Activated CD4-positive, alpha-beta T cell treated with anti-CD3 and anti-CD28 coated beads, Interleukin-2, amount 10 ng/mL, durations not matched to agents 7 days and 5 days (primary cell): ENCODE measurements around the gene PSORS1C2. TPM values are rescaled to one million over a fixed set of nuclear protein-coding genes. Genes with fewer than 3 reads are reported as not detected.
"Not testable (repeated sequence)": the region's sequence is repeated elsewhere in the genome, so short reads cannot be mapped to it uniquely, and the experiment has no call there.

Source experiments
- CTCF ChIA-PET: fragments of 350-600 bp; sonication (Branson Sonifier 250); formaldehyde crosslinking; loops from one replicate; lab custom pipeline; 2021; ENCODE audit warnings: antibody characterized with exemption; lab: Charles Lee
- POLR2A ChIA-PET: fragments of 350-600 bp; sonication (Branson Sonifier 250); formaldehyde crosslinking; loops from one replicate; lab custom pipeline; 2021; ENCODE audit warnings: antibody characterized with exemption; lab: Charles Lee
- DNase-seq: peaks from one replicate; pipeline ENCODE4 v3.0.0-alpha.2; 2020
- H3K27ac Mint-ChIP-seq: one replicate; pipeline ENCODE4 v1.8.0; 2021; ENCODE audit warnings: mild to moderate bottlenecking, moderate library complexity, mixed read lengths
- H3K27me3 Mint-ChIP-seq: one replicate; pipeline ENCODE4 v1.8.0; 2021; ENCODE audit warnings: mixed read lengths
- H3K36me3 Mint-ChIP-seq: one replicate; pipeline ENCODE4 v1.8.0; 2021; ENCODE audit warnings: low read depth, mixed read lengths
- H3K4me1 Mint-ChIP-seq: one replicate; pipeline ENCODE4 v1.8.0; 2021; ENCODE audit warnings: mixed read lengths
- H3K4me3 Mint-ChIP-seq: one replicate; pipeline ENCODE4 v1.8.0; 2021; ENCODE audit warnings: mild to moderate bottlenecking, moderate library complexity, mixed read lengths
- H3K9me3 Mint-ChIP-seq: one replicate; pipeline ENCODE4 v1.8.0; 2021; ENCODE audit warnings: mixed read lengths
- total RNA-seq, 2 experiments: library from RNA; stranded (reverse); gene quantifications; one replicate each; pipeline ENCODE4 v1.2.3, GENCODE V29; 2021

The PSORS1C2 gene
- total RNA-seq, result not detected

DNA sequence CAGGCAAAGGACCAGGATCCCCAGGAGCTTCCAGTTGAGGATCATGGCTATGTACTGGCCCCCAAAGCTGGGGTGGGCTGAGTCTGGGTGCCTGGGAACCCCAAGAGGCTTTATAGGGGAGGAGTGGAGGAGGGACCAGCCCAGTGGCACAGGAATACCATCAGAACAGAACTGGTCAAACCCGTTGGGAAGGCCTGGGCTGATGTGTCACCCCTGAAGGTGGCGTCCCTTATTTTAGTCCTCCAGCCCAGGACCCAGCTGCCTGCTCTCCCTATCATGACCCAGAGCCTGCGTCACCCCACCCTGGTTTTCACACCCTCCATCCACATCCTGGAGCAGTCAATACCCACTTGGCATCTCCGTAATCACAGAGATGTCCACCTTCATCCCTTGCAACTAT is at the start of gene PSORS1C2:
PSORS1C2 (minus strand) TSS at position 85 of the 400 bp plus-strand sequence; CDS start at position 45, 40 bp downstream.
- no peak within 1 kb of the TSS for H3K4me3 Mint-ChIP-seq
- no peak for DNase-seq
- no peaks in the 10 kb centered on the region for H3K9me3 Mint-ChIP-seq

GRCh38 chr6:31187780-31188194 is 48.9 kb upstream of the PSORS1C2 start:
- peaks cover 19% of the 10 kb centered on the region for H3K4me1 Mint-ChIP-seq
- no peak overlapping the region for H3K4me3 Mint-ChIP-seq
- H3K27ac Mint-ChIP-seq, result peak overlapping the region; percentile 19
- no peaks in the 10 kb centered on the region for H3K36me3 Mint-ChIP-seq
- H3K27me3 Mint-ChIP-seq, result no peaks in the 10 kb centered on the region
- POLR2A ChIA-PET, result no interaction called here
- no peak for DNase-seq
- CTCF ChIA-PET, result interaction anchor here (1.7 kb wide), 1 partner anchor 9 kb away, joined by 8 read pairs; no protein-coding TSS in a partner anchor
- no peaks in the 10 kb centered on the region for H3K9me3 Mint-ChIP-seq

More for the DNA sequence above, at the start of gene PSORS1C2:
- ChIA-PET CTCF (interaction anchor here (0.8 to 1.9 kb wide), 7 partner anchors 14 to 228 kb away, joined by 3 to 7 read pairs (median 3); no protein-coding TSS in a partner anchor), POLR2A (no interaction called here)
- Mint-ChIP-seq H3K4me1 (peaks cover 6% of the 10 kb centered on the region), H3K36me3 (no peaks in the 10 kb centered on the region), H3K27ac (no peak within 1 kb of the TSS), H3K27me3 (no peaks in the 10 kb centered on the region)

DNA sequence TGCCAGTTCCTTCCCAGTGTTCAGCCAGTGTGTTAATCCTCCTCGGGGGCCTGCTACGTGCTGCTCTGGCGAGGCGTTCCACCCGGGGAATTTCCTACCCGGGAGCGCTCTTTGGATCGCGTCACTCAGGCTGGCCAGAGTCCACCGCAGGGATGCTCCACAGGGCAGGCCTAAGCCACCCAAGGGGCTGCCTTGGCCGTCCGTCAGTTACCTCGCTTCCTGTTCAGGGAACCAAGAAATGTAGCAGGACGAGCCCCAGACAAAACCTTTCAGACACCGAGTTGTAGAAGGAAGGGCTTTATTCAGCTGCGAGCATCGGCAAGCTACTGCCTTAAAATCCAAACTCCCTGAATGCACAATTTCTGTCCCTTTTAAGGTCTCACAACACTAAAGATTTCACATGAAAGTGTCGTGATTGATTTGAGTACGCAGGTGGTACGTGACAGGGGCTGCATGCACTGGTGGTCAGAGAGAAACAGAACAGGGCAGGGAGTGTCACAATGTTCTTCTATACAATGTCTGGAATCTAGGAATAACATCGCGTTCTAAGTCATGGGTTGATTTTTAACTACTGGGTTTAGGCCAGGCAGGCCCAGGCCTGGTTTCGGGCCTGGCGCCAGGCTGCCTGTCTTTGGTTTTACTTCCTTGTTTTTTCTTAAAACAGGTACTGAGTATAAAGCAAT is 47.3 kb upstream of the PSORS1C2 start:
- Mint-ChIP-seq H3K4me1 (peaks cover 19% of the 10 kb centered on the region), H3K27me3 (no peaks in the 10 kb centered on the region), H3K4me3 (no peak overlapping the region), H3K36me3 (no peaks in the 10 kb centered on the region), H3K9me3 (no peaks in the 10 kb centered on the region), H3K27ac (peak overlapping the region; percentile 59)
- CTCF ChIA-PET, result no interaction called here
- DNase-seq, result no peak
- POLR2A ChIA-PET, result no interaction called here

GRCh38 chr6:31185695-31186051 is 46.8 kb upstream of the PSORS1C2 start:
- DNase-seq, H3K27me3 Mint-ChIP-seq, CTCF ChIA-PET, H3K36me3 Mint-ChIP-seq, H3K9me3 Mint-ChIP-seq, H3K4me3 Mint-ChIP-seq, POLR2A ChIA-PET: not testable (repeated sequence)
- Mint-ChIP-seq H3K4me1 (peaks cover 21% of the 10 kb centered on the region), H3K27ac (peak overlapping the region; percentile 59)

- H3K36me3 Mint-ChIP-seq, POLR2A ChIA-PET, H3K27ac Mint-ChIP-seq, H3K9me3 Mint-ChIP-seq, H3K27me3 Mint-ChIP-seq, DNase-seq, H3K4me3 Mint-ChIP-seq: not testable (repeated sequence)
- peaks cover 35% of the 10 kb centered on the region for H3K4me1 Mint-ChIP-seq
- CTCF ChIA-PET, result interaction anchor here (2.3 kb wide), 1 partner anchor 13 kb away, joined by 10 read pairs; no protein-coding TSS in a partner anchor
Measured at GRCh38 chr6:31183859-31184258, 45.0 kb upstream of the PSORS1C2 start.

DNA sequence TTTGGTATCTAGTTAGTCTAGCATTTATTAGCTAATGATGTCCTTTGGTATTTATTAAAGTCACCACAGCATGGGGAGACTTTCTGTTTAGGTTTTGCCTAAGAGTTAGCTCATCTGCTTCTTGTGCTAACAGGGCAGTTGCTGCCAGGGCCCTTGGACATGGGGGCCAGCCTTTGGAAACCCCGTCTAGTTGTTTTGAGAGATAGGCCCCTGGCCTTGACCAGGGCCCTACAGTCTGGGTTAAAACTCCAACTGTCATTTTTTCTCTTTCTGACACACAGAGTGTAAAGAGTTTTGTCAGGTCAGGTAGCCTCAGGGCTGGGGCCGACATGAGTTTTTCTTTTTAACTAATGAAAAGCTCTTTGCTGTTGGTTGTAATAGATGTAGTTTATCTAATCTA is 44.4 kb upstream of the PSORS1C2 start:
- not testable (repeated sequence) for H3K9me3 Mint-ChIP-seq

GRCh38 chr6:31180500-31180899 is 41.6 kb upstream of the PSORS1C2 start:
- no peaks in the 10 kb centered on the region for H3K9me3 Mint-ChIP-seq
- peak overlapping the region; percentile 90 for H3K27ac Mint-ChIP-seq
- no peaks in the 10 kb centered on the region for H3K27me3 Mint-ChIP-seq
- H3K36me3 Mint-ChIP-seq, result no peaks in the 10 kb centered on the region
- ChIA-PET POLR2A (interaction anchor here (1.2 kb wide), 1 partner anchor 17 kb away, joined by 3 read pairs; no protein-coding TSS in a partner anchor), CTCF (interaction anchor here (0.5 to 2.0 kb wide), 2 partner anchors 13 to 15 kb away, joined by 3 to 4 read pairs; no protein-coding TSS in a partner anchor)
- DNase-seq, result peak; percentile 82
- H3K4me1 Mint-ChIP-seq, result peaks cover 32% of the 10 kb centered on the region
- peak overlapping the region; percentile 84 for H3K4me3 Mint-ChIP-seq

More for the DNA sequence above, 44.4 kb upstream of the PSORS1C2 start:
- H3K27me3 Mint-ChIP-seq, DNase-seq, H3K36me3 Mint-ChIP-seq, POLR2A ChIA-PET, H3K27ac Mint-ChIP-seq, H3K4me3 Mint-ChIP-seq: not testable (repeated sequence)
- H3K4me1 Mint-ChIP-seq, result peaks cover 40% of the 10 kb centered on the region
- CTCF ChIA-PET, result interaction anchor here (2.3 kb wide), 1 partner anchor 14 kb away, joined by 10 read pairs; no protein-coding TSS in a partner anchor

DNA sequence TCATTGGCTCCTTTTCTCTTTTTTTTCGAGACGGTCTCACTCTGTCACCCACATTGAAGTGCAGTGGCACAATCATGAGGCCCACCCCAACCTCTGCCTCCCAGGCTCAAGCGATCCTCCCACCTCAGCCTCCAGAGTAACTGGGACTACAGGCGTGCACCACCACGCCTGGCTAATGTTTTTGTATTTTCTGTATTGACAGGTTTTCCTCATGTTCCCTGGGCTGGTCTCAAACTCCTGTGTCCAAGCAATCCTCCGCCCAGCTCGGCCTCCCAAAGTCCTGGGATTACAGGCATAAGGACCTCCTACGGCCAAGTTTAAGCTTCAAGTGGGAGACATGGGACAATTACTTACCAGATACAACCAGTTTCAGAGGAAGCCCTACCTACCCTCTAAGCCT is 41.0 kb upstream of the PSORS1C2 start:
- H3K36me3 Mint-ChIP-seq, result no peaks in the 10 kb centered on the region
- peaks cover 30% of the 10 kb centered on the region for H3K4me1 Mint-ChIP-seq
- peak overlapping the region; percentile 90 for H3K27ac Mint-ChIP-seq
- no peak for DNase-seq
- CTCF ChIA-PET, result interaction anchor here (0.5 to 1.2 kb wide), 2 partner anchors 12 to 51 kb away, joined by 3 to 4 read pairs; no protein-coding TSS in a partner anchor
- H3K9me3 Mint-ChIP-seq, result no peaks in the 10 kb centered on the region
- peak overlapping the region; percentile 84 for H3K4me3 Mint-ChIP-seq
- H3K27me3 Mint-ChIP-seq, result no peaks in the 10 kb centered on the region
- POLR2A ChIA-PET, result no interaction called here

GRCh38 chr6:31179042-31179386 is 40.1 kb upstream of the PSORS1C2 start:
- CTCF ChIA-PET, result interaction anchor here (1.2 kb wide), 1 partner anchor 50 kb away, joined by 4 read pairs; no protein-coding TSS in a partner anchor
- peaks cover 30% of the 10 kb centered on the region for H3K4me1 Mint-ChIP-seq
- no peak for DNase-seq
- no peaks in the 10 kb centered on the region for H3K36me3 Mint-ChIP-seq
- no peaks in the 10 kb centered on the region for H3K9me3 Mint-ChIP-seq
- H3K27ac Mint-ChIP-seq, result peak overlapping the region; percentile 16
- no peak overlapping the region for H3K4me3 Mint-ChIP-seq
- no peaks in the 10 kb centered on the region for H3K27me3 Mint-ChIP-seq
- POLR2A ChIA-PET, result no interaction called here

DNA sequence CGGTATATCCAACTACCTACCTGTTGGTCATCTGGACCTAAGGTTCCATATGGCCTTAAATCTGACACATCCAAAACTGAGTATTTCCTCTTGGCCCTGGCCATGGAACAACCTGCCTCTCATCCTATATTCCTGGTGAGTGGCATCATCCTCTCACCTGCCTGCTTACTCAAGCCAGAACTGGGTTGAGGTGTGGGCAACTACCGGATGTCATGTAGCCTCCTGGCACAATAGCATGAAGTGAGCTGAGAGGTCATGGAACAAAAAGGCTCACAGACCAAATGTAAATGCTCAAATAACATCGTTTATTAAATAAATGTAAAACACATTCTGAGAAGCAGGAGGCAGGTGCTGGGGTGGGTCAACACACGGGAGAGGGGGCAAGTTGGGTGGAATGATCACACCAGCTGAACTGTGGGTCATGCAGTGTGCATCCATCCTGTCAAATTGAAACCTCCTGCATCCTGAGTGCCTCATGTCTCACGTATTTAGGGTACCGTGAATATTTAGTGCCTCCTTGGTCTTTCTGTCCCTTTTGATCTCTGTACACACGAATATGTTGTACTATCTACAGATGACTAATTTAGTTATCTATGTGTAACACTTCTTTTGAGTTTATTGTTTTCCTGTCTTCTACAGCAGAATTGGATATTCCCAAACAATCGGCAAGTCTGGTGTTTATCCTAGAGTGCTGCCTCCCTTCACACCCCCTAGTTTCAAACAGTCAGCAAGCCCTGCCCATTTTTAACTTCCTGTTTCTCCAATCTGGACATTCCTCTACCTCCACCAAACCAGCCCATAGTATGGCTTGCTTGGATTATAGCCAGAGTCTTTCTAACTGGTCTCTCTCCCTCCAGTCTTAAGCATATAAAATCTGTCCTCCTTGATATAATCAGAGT is 39.5 kb upstream of the PSORS1C2 start:
- no peak for DNase-seq
- H3K27ac Mint-ChIP-seq, result peak overlapping the region; percentile 16
- H3K4me3 Mint-ChIP-seq, result no peak overlapping the region
- CTCF ChIA-PET, result interaction anchor here (0.8 to 1.6 kb wide), 2 partner anchors 19 to 285 kb away, joined by 3 read pairs; no protein-coding TSS in a partner anchor
- no peaks in the 10 kb centered on the region for H3K36me3 Mint-ChIP-seq
- peaks cover 30% of the 10 kb centered on the region for H3K4me1 Mint-ChIP-seq
- no peaks in the 10 kb centered on the region for H3K27me3 Mint-ChIP-seq
- no peaks in the 10 kb centered on the region for H3K9me3 Mint-ChIP-seq
- POLR2A ChIA-PET, result no interaction called here

DNA sequence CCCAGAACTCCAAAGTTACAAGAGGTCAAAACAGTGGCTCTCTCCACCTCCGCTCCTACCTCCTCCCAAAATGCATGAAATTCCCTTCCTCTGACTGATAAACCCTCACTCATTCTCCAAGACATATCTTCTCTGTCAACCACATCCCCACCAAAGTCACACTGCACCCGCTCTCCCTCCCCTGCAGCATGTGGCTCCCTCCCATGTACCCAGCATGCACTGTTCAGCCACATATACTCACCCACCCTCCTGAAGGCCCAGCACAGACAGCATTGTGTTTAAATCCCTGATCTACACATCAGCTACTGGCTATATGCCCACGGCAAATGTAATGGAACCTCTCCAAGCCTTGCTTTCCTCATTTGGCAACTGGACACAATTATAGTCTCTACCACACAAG is 37.1 kb upstream of the PSORS1C2 start:
- peaks cover 30% of the 10 kb centered on the region for H3K4me1 Mint-ChIP-seq
- H3K27me3 Mint-ChIP-seq, result no peaks in the 10 kb centered on the region
- no peak overlapping the region for H3K27ac Mint-ChIP-seq
- no peak overlapping the region for H3K4me3 Mint-ChIP-seq
- ChIA-PET CTCF (interaction anchor here (1.7 kb wide), 1 partner anchor 96 kb away, joined by 4 read pairs; no protein-coding TSS in a partner anchor), POLR2A (no interaction called here)
- H3K36me3 Mint-ChIP-seq, result no peaks in the 10 kb centered on the region
- no peaks in the 10 kb centered on the region for H3K9me3 Mint-ChIP-seq
- DNase-seq, result no peak

GRCh38 chr6:31174378-31174777 is 35.5 kb upstream of the PSORS1C2 start:
- ChIA-PET POLR2A (no interaction called here), CTCF (interaction anchor here (1.0 to 1.7 kb wide), 2 partner anchors 95 to 283 kb away, joined by 3 to 4 read pairs; no protein-coding TSS in a partner anchor)
- DNase-seq, result no peak
- Mint-ChIP-seq H3K36me3 (no peaks in the 10 kb centered on the region), H3K4me3 (no peak overlapping the region), H3K27ac (no peak overlapping the region), H3K4me1 (peaks cover 20% of the 10 kb centered on the region), H3K9me3 (no peaks in the 10 kb centered on the region), H3K27me3 (no peaks in the 10 kb centered on the region)
